ENCODE results near the gene PUM2. TPM values are rescaled to one million over a fixed set of nuclear protein-coding genes. Genes with fewer than 3 reads are reported as not detected.

The PUM2 gene
- total RNA-seq, 1 experiment from 2014 or later: 117 TPM

DNA sequence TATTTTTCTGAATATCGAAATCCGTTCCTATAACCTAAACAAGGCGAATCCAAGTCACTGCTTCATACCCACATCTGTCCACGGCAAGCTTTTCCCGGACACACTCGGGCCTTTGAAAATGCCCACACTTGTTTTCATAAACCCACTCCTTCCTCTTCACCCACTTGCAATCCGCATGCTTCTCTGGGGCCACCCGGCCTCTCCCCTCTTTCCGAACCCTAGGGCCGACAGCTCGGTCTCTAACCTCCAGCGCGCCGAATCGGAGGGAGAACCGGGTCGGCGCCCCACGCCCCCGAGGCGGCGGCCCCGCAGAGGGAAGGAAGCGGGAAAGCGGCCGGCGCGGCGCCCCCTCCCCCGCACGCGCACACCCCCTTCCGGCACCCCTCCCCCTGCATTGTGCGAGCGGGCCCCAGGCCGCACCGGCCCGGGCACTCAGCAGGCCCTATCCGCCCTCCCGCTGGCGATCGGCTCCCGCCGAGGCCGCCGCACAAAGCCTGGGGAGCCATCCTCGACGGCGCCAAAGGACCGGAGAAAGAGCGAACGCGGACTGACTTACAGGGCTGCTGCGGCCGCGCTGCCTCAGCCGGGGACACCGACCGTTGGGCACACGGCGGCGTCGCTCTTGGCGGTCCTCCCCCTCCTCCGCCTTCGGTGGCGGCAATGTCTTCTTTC lies 467 bp downstream of the PUM2 start:
- BruUV-seq (replicated peaks): no TSS peak
- Histone ChIP-seq H3K27me3 (replicated peaks; ENCODE audit: control insufficient read depth, insufficient read depth, low read length) (no peaks in the 10 kb centered on the region), H3K36me3 (ENCODE audit: control insufficient read depth, insufficient read depth, low read length) (no peaks in the 10 kb centered on the region), H3K4me3 (ENCODE audit: low read depth, low read length) (peak overlapping the region; percentile 95), H3K9me3 (no peaks in the 10 kb centered on the region), H3K4me1 (peaks cover 48% of the 10 kb centered on the region)
- Mint-ChIP-seq H3K36me3 (ENCODE audit: insufficient read depth, unreplicated experiment) (peaks cover 21% of the 10 kb centered on the region), H3K9me3 (ENCODE audit: unreplicated experiment) (no peaks in the 10 kb centered on the region), H3K4me3 (ENCODE audit: unreplicated experiment) (no peak overlapping the region), H3K27me3 (ENCODE audit: insufficient read depth, unreplicated experiment) (no peaks in the 10 kb centered on the region), H3K27ac (ENCODE audit: unreplicated experiment) (peak overlapping the region; percentile 90), H3K4me1 (ENCODE audit: low read depth, unreplicated experiment) (peaks cover 12% of the 10 kb centered on the region)
- ChIA-PET CTCF (no interaction called here), POLR2A (no interaction called here)
- peak in 1 of 2 experiments; percentile 81 for DNase-seq
- TF ChIP-seq, protein P1, sequence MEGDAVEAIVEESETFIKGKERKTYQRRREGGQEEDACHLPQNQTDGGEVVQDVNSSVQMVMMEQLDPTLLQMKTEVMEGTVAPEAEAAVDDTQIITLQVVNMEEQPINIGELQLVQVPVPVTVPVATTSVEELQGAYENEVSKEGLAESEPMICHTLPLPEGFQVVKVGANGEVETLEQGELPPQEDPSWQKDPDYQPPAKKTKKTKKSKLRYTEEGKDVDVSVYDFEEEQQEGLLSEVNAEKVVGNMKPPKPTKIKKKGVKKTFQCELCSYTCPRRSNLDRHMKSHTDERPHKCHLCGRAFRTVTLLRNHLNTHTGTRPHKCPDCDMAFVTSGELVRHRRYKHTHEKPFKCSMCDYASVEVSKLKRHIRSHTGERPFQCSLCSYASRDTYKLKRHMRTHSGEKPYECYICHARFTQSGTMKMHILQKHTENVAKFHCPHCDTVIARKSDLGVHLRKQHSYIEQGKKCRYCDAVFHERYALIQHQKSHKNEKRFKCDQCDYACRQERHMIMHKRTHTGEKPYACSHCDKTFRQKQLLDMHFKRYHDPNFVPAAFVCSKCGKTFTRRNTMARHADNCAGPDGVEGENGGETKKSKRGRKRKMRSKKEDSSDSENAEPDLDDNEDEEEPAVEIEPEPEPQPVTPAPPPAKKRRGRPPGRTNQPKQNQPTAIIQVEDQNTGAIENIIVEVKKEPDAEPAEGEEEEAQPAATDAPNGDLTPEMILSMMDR (IDR thresholded peaks at IDR 0.05; ENCODE audit: insufficient read depth in 1 of 2, low read depth in 1 of 2, low read length in 1 of 2, severe bottlenecking in 1 of 2, unreplicated experiment in 1 of 2): no peak
- intact Hi-C loops (cut with micrococcal nuclease; ENCODE audit: unreplicated experiment): loop anchor here (2.0 kb wide), 1 partner anchor 23 kb away; no protein-coding TSS in a partner anchor

DNA sequence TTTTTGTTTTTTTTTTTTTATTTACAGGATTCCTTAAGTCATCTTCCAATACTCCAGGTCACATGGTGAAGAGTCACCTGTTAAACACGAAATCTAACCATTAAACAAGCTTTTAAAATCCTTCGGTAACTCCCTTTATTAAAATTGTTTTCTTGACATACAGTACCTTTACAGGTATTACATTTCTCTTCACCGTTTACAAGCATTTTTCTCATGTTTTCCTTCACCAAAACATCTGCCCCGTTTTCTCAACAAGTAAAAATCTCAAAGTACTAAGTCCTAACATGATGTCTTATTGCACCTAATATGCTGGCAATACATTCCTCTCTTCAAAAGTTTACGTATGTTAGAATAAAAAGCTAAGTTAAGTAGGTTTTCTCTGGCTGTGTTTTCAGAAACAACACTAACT lies 1.1 kb downstream of the PUM2 start:
- no TSS peak for BruUV-seq (replicated peaks)
- CTCF ChIA-PET: no interaction called here

DNA sequence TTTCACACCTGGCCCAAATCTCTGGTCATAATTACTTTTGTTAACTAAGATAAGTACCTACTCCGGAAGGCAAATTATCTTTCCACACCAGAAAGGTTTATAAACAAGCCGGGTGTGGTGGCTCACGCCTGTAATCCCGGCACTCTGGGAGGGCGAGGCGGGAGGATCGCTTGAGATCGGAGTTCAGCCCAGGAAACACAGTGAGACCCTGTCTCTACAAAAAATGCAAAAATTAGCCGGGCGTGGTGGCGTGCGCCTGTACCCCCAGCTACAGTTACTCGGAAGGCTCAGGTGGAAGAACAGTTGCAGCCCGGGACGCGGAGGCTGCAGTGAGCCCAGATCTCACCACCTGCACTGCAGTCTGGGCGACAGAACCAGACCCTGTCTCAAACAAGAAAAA lies 2.1 kb downstream of the PUM2 start:
- CTCF ChIA-PET: no interaction called here
- TF ChIP-seq, protein P1 (IDR thresholded peaks at IDR 0.05; ENCODE audit: insufficient read depth in 1 of 2, low read depth in 1 of 2, low read length in 1 of 2, severe bottlenecking in 1 of 2, unreplicated experiment in 1 of 2): no peak
- H3K9me3 ChIP-seq: no peaks in the 10 kb centered on the region
- H3K4me1 Mint-ChIP-seq (ENCODE audit: low read depth, unreplicated experiment): peaks cover 18% of the 10 kb centered on the region
- DNase-seq: no peak
- POLR2A ChIA-PET: no interaction called here
- H3K27ac Mint-ChIP-seq (ENCODE audit: unreplicated experiment): peak overlapping the region; percentile 90
- peaks cover 44% of the 10 kb centered on the region for H3K4me1 ChIP-seq
- no peaks in the 10 kb centered on the region for H3K27me3 ChIP-seq (replicated peaks; ENCODE audit: control insufficient read depth, insufficient read depth, low read length)
- H3K36me3 ChIP-seq (ENCODE audit: control insufficient read depth, insufficient read depth, low read length): no peaks in the 10 kb centered on the region
- H3K27me3 Mint-ChIP-seq (ENCODE audit: insufficient read depth, unreplicated experiment): no peaks in the 10 kb centered on the region
- peak overlapping the region; percentile 17; the same call in 1 of the 2 replicates for H3K4me3 ChIP-seq (ENCODE audit: low read depth, low read length)
- H3K4me3 Mint-ChIP-seq (ENCODE audit: unreplicated experiment): no peak overlapping the region
- H3K36me3 Mint-ChIP-seq (ENCODE audit: insufficient read depth, unreplicated experiment): peaks cover 21% of the 10 kb centered on the region
- intact Hi-C loops (cut with micrococcal nuclease; ENCODE audit: unreplicated experiment): no loop called here
- no TSS peak for BruUV-seq (replicated peaks)
- no peaks in the 10 kb centered on the region for H3K9me3 Mint-ChIP-seq (ENCODE audit: unreplicated experiment)

More for the DNA sequence above, 1.1 kb downstream of the PUM2 start:
- H3K9me3 ChIP-seq: no peaks in the 10 kb centered on the region
- no peaks in the 10 kb centered on the region for H3K27me3 ChIP-seq (replicated peaks; ENCODE audit: control insufficient read depth, insufficient read depth, low read length)
- DNase-seq: no peak
- no peaks in the 10 kb centered on the region for H3K9me3 Mint-ChIP-seq (ENCODE audit: unreplicated experiment)
- peak overlapping the region; percentile 95 for H3K4me3 ChIP-seq (ENCODE audit: low read depth, low read length)
- H3K4me1 Mint-ChIP-seq (ENCODE audit: low read depth, unreplicated experiment): peaks cover 14% of the 10 kb centered on the region
- TF ChIP-seq, protein P1 (IDR thresholded peaks at IDR 0.05; ENCODE audit: insufficient read depth in 1 of 2, low read depth in 1 of 2, low read length in 1 of 2, severe bottlenecking in 1 of 2, unreplicated experiment in 1 of 2): no peak
- POLR2A ChIA-PET: no interaction called here
- peaks cover 21% of the 10 kb centered on the region for H3K36me3 Mint-ChIP-seq (ENCODE audit: insufficient read depth, unreplicated experiment)
- no peaks in the 10 kb centered on the region for H3K27me3 Mint-ChIP-seq (ENCODE audit: insufficient read depth, unreplicated experiment)
- H3K36me3 ChIP-seq (ENCODE audit: control insufficient read depth, insufficient read depth, low read length): no peaks in the 10 kb centered on the region
- intact Hi-C loops (cut with micrococcal nuclease; ENCODE audit: unreplicated experiment): no loop called here
- H3K4me3 Mint-ChIP-seq (ENCODE audit: unreplicated experiment): no peak overlapping the region
- peaks cover 48% of the 10 kb centered on the region for H3K4me1 ChIP-seq
- H3K27ac Mint-ChIP-seq (ENCODE audit: unreplicated experiment): peak overlapping the region; percentile 90

All from Caco-2 (cell line).